Smooth muscle cell (in vitro differentiated cells): ENCODE results near the gene MPV17L2. TPM values are rescaled to one million over a fixed set of nuclear protein-coding genes. Genes with fewer than 3 reads are reported as not detected.

Experiments used
- DNase-seq: peaks from one replicate; lab custom pipeline; 2025; ENCODE audit not compliant: unreplicated experiment; lab: John Stamatoyannopoulos, UW
- H2AFZ ChIP-seq: fragments of 200-600 bp; sonication (generic); 2 replicates; pipeline ENCODE4 v1.6.0; 2016; ENCODE audit warnings: antibody characterized with exemption, low read depth, mild to moderate bottlenecking
- H3F3A ChIP-seq: fragments of 200-600 bp; sonication (generic); 2 replicates; pipeline ENCODE4 v1.6.0; 2017; ENCODE audit warnings: antibody characterized with exemption, low read depth
- H3K27ac ChIP-seq: fragments of 200-600 bp; sonication (generic); 2 replicates; pipeline ENCODE4 v1.5.1; 2016; ENCODE audit warnings: low read depth, mild to moderate bottlenecking
- H3K27me3 ChIP-seq: fragments of 200-600 bp; sonication (generic); 2 replicates; pipeline ENCODE4 v1.6.1; 2016; ENCODE audit warnings: low read depth, mild to moderate bottlenecking
- H3K36me3 ChIP-seq: fragments of 200-600 bp; sonication (generic); 2 replicates; pipeline ENCODE4 v1.5.1; 2016; ENCODE audit warnings: low read depth
- H3K4me1 ChIP-seq: fragments of 200-600 bp; sonication (generic); 2 replicates; pipeline ENCODE4 v1.5.1; 2016; ENCODE audit warnings: low read depth
- H3K4me2 ChIP-seq: fragments of 200-600 bp; sonication (generic); 2 replicates; pipeline ENCODE4 v1.6.0; 2016; ENCODE audit warnings: mild to moderate bottlenecking
- H3K4me3 ChIP-seq: fragments of 200-600 bp; sonication (generic); 2 replicates; pipeline ENCODE4 v1.5.1; 2016; ENCODE audit warnings: mild to moderate bottlenecking
- H3K79me2 ChIP-seq: fragments of 200-600 bp; sonication (generic); 2 replicates; pipeline ENCODE4 v1.6.0; 2016; ENCODE audit warnings: low read depth, mild to moderate bottlenecking
- H3K9ac ChIP-seq: fragments of 200-600 bp; sonication (generic); 2 replicates; pipeline ENCODE4 v1.6.0; 2016; ENCODE audit warnings: low read depth
- H3K9me3 ChIP-seq: fragments of 200-600 bp; sonication (generic); replicated peaks from 2 replicates; pipeline ENCODE4 v1.5.1; 2016; ENCODE audit warnings: low read depth
- H4K20me1 ChIP-seq: fragments of 200-600 bp; sonication (generic); 2 replicates; pipeline ENCODE4 v1.6.0; 2016; ENCODE audit warnings: low read depth
- WGBS: methylation state at CpG from one replicate; pipeline ENCODE4 v1.1.7; 2016; ENCODE audit warnings: low lambda C conversion rate; 5-methylcytosine and 5-hydroxymethylcytosine counted together
- polyA plus RNA-seq: library from polyadenylated mRNA; unstranded; fragments of >200 nt; fragmentation: Nextera tagmentation; extraction: Ambion mirVana; gene quantifications from 2 replicates; pipeline ENCODE4 v1.2.1, GENCODE V29; 2016
- total RNA-seq: library from RNA; depleted of rRNA; stranded (reverse); fragments of >200 nt; gene quantifications from 2 replicates; pipeline ENCODE4 v1.2.3, GENCODE V29; 2014
- TF ChIP-seq, protein P1 (sequence below): fragments of 200-600 bp; sonication (generic); IDR thresholded peaks from 2 replicates; pipeline ENCODE4 v1.5.1; 2017; ENCODE audit warnings: borderline replicate concordance, mild to moderate bottlenecking, antibody characterized with exemption; ENCODE audit not compliant: insufficient read depth, poor library complexity, severe bottlenecking

The MPV17L2 gene
- total and polyA plus RNA-seq, 2 experiments from 2014 or later, result 11.6 to 28.7 TPM

DNA sequence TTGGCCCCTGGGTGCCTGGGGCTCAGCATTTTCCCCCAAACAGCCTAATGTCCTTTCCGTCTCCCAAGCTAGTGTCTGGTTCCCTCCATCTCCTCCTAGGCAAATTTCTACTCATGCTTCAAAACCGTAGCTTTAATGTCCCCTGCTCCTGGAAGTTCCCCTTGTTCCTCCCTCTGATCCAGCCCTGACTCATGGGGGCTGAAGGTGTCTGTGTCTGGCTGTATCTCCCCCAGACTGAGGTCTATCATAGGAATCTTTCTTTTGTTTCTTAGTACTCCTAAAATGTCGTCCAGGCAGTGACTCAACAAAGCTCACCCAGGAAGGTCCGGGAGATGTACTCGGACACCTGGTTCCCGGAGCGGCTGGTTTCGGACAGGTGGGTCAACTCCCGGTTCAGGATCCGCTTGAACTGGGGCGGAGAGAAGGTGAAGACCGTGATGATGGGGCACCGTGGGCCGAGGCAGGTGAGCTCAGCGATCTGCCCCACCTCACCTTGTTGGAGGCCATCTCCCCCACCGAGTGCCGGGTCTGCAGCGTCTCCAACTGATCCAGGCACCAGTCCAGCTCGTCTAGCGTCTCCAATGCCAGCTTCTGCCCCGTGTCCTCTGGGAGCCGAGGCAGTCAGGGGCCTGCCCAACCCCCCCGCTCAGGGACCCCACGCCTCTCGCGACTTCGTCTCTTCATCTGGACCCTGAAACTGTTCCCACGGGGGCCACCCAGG is 27.1 kb downstream of the MPV17L2 start:
- no peak overlapping the region for H2AFZ ChIP-seq
- TF ChIP-seq, protein P1, sequence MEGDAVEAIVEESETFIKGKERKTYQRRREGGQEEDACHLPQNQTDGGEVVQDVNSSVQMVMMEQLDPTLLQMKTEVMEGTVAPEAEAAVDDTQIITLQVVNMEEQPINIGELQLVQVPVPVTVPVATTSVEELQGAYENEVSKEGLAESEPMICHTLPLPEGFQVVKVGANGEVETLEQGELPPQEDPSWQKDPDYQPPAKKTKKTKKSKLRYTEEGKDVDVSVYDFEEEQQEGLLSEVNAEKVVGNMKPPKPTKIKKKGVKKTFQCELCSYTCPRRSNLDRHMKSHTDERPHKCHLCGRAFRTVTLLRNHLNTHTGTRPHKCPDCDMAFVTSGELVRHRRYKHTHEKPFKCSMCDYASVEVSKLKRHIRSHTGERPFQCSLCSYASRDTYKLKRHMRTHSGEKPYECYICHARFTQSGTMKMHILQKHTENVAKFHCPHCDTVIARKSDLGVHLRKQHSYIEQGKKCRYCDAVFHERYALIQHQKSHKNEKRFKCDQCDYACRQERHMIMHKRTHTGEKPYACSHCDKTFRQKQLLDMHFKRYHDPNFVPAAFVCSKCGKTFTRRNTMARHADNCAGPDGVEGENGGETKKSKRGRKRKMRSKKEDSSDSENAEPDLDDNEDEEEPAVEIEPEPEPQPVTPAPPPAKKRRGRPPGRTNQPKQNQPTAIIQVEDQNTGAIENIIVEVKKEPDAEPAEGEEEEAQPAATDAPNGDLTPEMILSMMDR, result no peak
- no peak overlapping the region for H3K4me2 ChIP-seq
- no peaks in the 10 kb centered on the region for H3K9me3 ChIP-seq
- H3K4me3 ChIP-seq, result no peak overlapping the region
- no peak for DNase-seq
- H3K9ac ChIP-seq, result no peak overlapping the region
- peaks cover 7% of the 10 kb centered on the region for H3K27me3 ChIP-seq
- no peaks in the 10 kb centered on the region for H4K20me1 ChIP-seq
- H3K27ac ChIP-seq, result no peak overlapping the region
- no peaks in the 10 kb centered on the region for H3F3A ChIP-seq
- no peaks in the 10 kb centered on the region for H3K79me2 ChIP-seq
- 82% methylated on average over 28 of the region's 28 CpGs for WGBS
- no peaks in the 10 kb centered on the region for H3K4me1 ChIP-seq
- no peaks in the 10 kb centered on the region for H3K36me3 ChIP-seq

DNA sequence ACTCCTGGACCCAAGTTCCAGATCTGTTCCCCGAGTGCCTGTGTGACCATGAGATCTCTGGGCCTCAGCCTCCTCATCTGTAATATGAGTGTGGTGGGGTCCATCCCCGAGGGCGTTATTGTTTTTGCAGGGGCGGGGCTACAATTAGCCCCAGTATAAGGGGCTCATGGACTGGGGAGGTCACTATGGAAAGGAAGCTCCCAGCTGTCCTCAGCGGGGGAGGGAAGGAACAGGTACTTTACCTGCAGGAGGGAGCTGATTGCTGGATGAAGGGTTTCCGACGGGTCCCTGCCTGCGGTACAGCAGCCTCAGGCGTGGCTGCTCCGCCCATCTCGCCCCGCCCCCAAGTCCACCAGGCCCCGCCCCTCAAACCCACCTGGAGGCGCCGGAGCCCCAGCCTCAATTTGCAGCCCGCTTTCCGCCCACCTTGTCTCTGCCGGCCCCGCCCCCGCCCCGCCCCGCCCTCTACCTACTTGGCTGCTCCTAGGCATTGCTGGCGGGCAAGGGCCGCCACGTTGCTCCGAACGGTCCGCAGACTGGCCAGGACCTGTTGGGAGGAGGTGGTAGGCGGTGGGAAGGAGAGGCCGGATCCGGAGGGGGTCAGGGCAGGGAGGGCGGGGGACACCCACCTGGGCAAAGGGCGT is 27.7 kb downstream of the MPV17L2 start:
- H3K4me1 ChIP-seq, result no peaks in the 10 kb centered on the region
- no peak overlapping the region for H3K4me3 ChIP-seq
- H3K4me2 ChIP-seq, result no peak overlapping the region
- TF ChIP-seq, protein P1, result no peak
- no peaks in the 10 kb centered on the region for H3K79me2 ChIP-seq
- no peaks in the 10 kb centered on the region for H4K20me1 ChIP-seq
- 32% methylated on average over 12 of the region's 33 CpGs for WGBS
- no peaks in the 10 kb centered on the region for H3K36me3 ChIP-seq
- H3K9ac ChIP-seq, result no peak overlapping the region
- no peak overlapping the region for H2AFZ ChIP-seq
- peaks cover 12% of the 10 kb centered on the region for H3K27me3 ChIP-seq
- no peak for DNase-seq
- H3F3A ChIP-seq, result no peaks in the 10 kb centered on the region
- H3K9me3 ChIP-seq, result no peaks in the 10 kb centered on the region
- no peak overlapping the region for H3K27ac ChIP-seq

DNA sequence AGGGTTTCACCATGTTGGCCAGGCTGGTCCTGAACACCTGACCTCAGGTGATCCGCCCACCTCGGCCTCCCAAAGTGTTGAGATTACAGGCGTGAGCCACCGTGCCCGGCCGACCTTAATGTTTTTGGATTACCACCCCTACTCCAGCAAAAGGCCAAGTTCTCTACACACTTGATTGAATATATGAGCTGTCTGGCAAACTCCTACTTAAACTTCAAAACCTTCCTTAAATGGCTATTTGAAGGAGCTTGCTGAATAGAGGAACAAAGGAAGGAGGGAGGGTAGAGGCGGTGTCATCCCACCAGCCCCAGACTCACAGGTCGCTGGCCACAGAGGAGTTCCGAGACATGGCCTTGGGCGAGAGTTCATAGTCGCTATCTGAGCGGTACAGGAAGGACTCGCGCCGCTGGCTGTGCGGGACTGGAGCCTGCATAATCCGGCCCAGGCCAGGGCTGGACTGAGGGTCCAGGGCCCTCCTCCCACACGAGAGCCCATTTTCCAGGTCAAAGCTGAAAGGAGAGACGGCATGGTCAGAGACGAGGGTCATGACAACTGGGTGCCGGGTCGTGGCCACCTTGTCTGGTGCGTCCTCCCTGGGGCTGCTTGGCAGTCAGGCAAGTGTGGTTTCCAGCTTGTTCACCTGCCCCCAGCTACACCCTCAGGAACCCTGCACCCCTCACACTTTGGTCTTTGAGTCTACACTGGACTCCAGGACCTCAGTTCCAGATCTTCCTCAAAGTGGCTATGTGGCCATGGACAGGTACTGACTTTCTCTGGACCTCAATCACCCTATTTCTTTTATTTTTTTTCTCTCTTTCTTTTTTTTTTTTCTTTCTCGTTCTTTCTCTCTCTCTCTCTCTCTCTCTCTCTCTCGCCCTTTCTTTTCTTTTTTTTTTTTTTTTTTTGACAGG is 29.1 kb downstream of the MPV17L2 start:
- H3K27ac ChIP-seq, result no peak overlapping the region
- H4K20me1 ChIP-seq, result no peaks in the 10 kb centered on the region
- no peak overlapping the region for H3K9ac ChIP-seq
- 89% methylated on average over 25 of the region's 25 CpGs for WGBS
- no peaks in the 10 kb centered on the region for H3K4me1 ChIP-seq
- H3K4me2 ChIP-seq, result no peak overlapping the region
- no peak for DNase-seq
- H2AFZ ChIP-seq, result no peak overlapping the region
- no peaks in the 10 kb centered on the region for H3K36me3 ChIP-seq
- H3K4me3 ChIP-seq, result no peak overlapping the region
- no peaks in the 10 kb centered on the region for H3K9me3 ChIP-seq
- TF ChIP-seq, protein P1, result no peak
- no peaks in the 10 kb centered on the region for H3F3A ChIP-seq
- H3K79me2 ChIP-seq, result no peaks in the 10 kb centered on the region
- H3K27me3 ChIP-seq, result peaks cover 12% of the 10 kb centered on the region
